ENCODE data around the gene PIKFYVE. TPM values are rescaled to one million over a fixed set of nuclear protein-coding genes. Genes with fewer than 3 reads are reported as not detected.
A peak's percentile ranks its signal among the peaks of the same experiment; 100 is the strongest.
"Not testable (repeated sequence)": the region's sequence is repeated elsewhere in the genome, so short reads cannot be mapped to it uniquely, and the experiment has no call there.

Gene PIKFYVE
- total RNA-seq (10 to 100 TPM; 31.9 to 42.6 TPM), polyA plus RNA-seq (1 to 10 TPM; 5.5 to 6.8 TPM)
- long read RNA-seq, donor 1, partial matches to known transcripts, result 7 of 15 reads
- long read RNA-seq, donor 1, other reads (novel, unspliced or antisense), result 8 of 15 reads
- long read RNA-seq, donor 2, partial matches to known transcripts, result 12 of 19 reads
- long read RNA-seq, donor 2, other reads (novel, unspliced or antisense), result 7 of 19 reads

DNA sequence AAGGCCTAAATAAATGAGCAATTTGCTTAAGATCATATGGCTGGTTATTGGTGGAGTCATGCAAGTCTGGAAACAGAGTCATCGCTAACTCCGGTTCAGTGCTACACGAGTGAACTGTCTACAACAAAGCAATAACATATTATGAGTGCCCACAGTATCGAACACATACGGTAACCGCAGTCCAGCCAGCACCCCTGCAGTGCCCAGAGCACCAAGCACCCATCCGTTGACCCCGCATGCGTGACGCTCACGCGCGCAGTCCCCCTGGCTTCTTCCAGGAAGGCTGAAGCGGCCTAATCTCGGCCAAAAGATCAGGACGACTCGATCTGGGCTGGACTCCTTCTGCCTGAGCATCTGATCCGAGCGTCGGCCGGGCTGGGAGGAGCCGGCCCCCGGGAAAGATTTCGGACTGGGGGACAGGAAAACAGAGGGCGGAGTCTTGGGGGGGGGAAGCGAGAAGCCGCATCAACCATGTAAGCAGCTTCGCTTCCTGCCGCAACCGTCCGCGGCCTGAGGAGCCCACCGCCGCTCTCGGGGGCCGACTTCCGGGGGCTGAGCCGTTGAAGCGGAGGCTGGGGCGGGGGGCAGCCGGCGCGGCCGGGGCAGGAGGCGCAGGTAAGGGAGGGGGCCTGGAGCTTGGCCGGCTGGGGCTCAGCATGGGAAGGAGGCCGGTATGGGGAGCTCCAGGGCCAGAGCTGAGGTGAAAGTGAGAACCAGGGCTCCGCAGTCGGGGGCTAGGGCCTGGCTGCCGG is at the start of gene PIKFYVE:
Gene PIKFYVE, plus strand, starts transcription at position 455 of the 752 bp plus-strand sequence. CDS start 5,265 bp downstream, outside the sequence.
- 0 to 1% methylated on average over 50 of the region's 50 CpGs for WGBS, 2 donors
- Histone ChIP-seq H3K4me3 (ENCODE audit: low read length in 2 of 2) (peak within 1 kb of the TSS; percentile 49 to 96), H3K36me3 (ENCODE audit: control insufficient read depth in 1 of 2, insufficient read depth in 2 of 2, low read length in 1 of 2) (no peaks in the 10 kb centered on the region), H3K27ac (ENCODE audit: low read depth in 1 of 2, low read length in 2 of 2) (peak within 1 kb of the TSS; percentile 68 to 69), H3K27me3 (ENCODE audit: control insufficient read depth in 1 of 2, insufficient read depth in 2 of 2, low read length in 1 of 2) (no peaks in the 10 kb centered on the region), H3K4me1 (ENCODE audit: control insufficient read depth in 1 of 2, insufficient read depth in 2 of 2, low read length in 2 of 2) (no peaks in the 10 kb centered on the region), H3K9me3 (ENCODE audit: control insufficient read depth, low read length) (no peaks in the 10 kb centered on the region)
- DNase-seq (peak; percentile 97 to 98), ATAC-seq (ENCODE audit: low FRiP score) (peak; percentile 99)
- intact Hi-C loops (cut with DNase I), result loop anchor here in 1 of 2 donors (1.0 to 5.0 kb wide), 2 partner anchors 12 to 56 kb away; no protein-coding TSS in a partner anchor

DNA sequence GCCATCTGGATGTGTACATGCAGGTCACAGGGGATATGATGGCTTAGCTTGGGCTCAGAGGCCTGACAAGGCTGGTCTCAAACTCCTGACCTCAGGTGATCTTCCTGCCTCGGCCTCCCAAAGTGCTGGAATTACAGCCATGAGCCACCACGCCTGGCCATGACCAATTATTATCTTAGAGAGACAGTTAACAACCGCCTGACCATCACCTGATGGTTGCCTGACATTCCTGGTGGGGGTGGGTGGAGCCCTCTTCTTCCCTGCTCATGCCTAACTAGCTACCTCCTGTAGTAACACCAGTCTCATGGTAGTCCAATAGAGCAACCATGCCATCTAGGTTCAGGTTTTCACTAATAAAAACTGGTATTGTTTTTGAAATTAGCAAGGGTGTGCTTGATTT is 44.2 kb upstream of the PIKFYVE start:
- H3K27ac ChIP-seq (ENCODE audit: low read depth in 1 of 2, low read length in 2 of 2); H3K36me3 ChIP-seq (ENCODE audit: control insufficient read depth in 1 of 2, insufficient read depth in 2 of 2, low read length in 1 of 2); ATAC-seq (ENCODE audit: low FRiP score); H3K4me1 ChIP-seq (ENCODE audit: control insufficient read depth in 1 of 2, insufficient read depth in 2 of 2, low read length in 2 of 2); DNase-seq; H3K4me3 ChIP-seq (ENCODE audit: low read length in 2 of 2); H3K9me3 ChIP-seq (ENCODE audit: control insufficient read depth, low read length); intact Hi-C loops (cut with DNase I); H3K27me3 ChIP-seq (ENCODE audit: control insufficient read depth in 1 of 2, insufficient read depth in 2 of 2, low read length in 1 of 2): not testable (repeated sequence)
- 82 to 89% methylated on average over 3 of the region's 3 CpGs for WGBS, 2 donors

- H3K27me3 ChIP-seq (ENCODE audit: control insufficient read depth in 1 of 2, insufficient read depth in 2 of 2, low read length in 1 of 2), result no peaks in the 10 kb centered on the region
- H3K4me3 ChIP-seq (ENCODE audit: low read length in 2 of 2), result no peak overlapping the region
- no peaks in the 10 kb centered on the region for H3K9me3 ChIP-seq (ENCODE audit: control insufficient read depth, low read length)
- intact Hi-C loops (cut with DNase I), result no loop called here
- 90 to 93% methylated on average over 3 of the region's 3 CpGs for whole genome bisulfite sequencing, 2 donors
- ATAC-seq (ENCODE audit: low FRiP score), result no peak
- no peak for DNase-seq
- no peaks in the 10 kb centered on the region for H3K4me1 ChIP-seq (ENCODE audit: control insufficient read depth in 1 of 2, insufficient read depth in 2 of 2, low read length in 2 of 2)
- H3K27ac ChIP-seq (ENCODE audit: low read depth in 1 of 2, low read length in 2 of 2), result no peak overlapping the region
- no peaks in the 10 kb centered on the region for H3K36me3 ChIP-seq (ENCODE audit: control insufficient read depth in 1 of 2, insufficient read depth in 2 of 2, low read length in 1 of 2)
Measured at GRCh38 chr2:208222351-208222750, 43.7 kb upstream of the PIKFYVE start.

DNA sequence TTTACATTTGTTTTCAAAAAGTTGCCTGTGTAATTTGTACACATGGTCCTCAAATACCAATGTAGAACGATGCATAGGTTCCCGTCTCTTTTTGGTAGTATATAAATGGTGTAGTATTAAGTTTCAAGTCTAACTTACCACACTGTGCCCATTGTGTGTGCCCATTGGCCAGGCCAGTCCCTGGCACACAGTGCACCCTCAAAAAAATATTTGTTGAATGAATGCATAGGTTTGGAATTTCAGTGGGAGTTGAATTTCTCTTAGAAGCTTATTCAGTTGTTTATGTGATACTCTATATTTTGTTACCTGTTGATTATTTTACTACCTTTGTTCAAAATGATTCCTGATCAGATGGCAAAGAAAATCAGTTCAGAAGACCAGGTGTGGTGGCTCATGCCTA is 41.3 kb upstream of the PIKFYVE start:
- no peaks in the 10 kb centered on the region for H3K9me3 ChIP-seq (ENCODE audit: control insufficient read depth, low read length)
- intact Hi-C loops (cut with DNase I), result no loop called here
- ATAC-seq (ENCODE audit: low FRiP score), result no peak
- H3K27ac ChIP-seq (ENCODE audit: low read depth in 1 of 2, low read length in 2 of 2), result no peak overlapping the region
- H3K4me3 ChIP-seq (ENCODE audit: low read length in 2 of 2), result no peak overlapping the region
- no peaks in the 10 kb centered on the region for H3K4me1 ChIP-seq (ENCODE audit: control insufficient read depth in 1 of 2, insufficient read depth in 2 of 2, low read length in 2 of 2)
- H3K27me3 ChIP-seq (ENCODE audit: control insufficient read depth in 1 of 2, insufficient read depth in 2 of 2, low read length in 1 of 2), result no peaks in the 10 kb centered on the region
- H3K36me3 ChIP-seq (ENCODE audit: control insufficient read depth in 1 of 2, insufficient read depth in 2 of 2, low read length in 1 of 2), result no peaks in the 10 kb centered on the region
- DNase-seq, result no peak
- WGBS, 2 donors, result 90 to 91% methylated on average over 2 of the region's 2 CpGs

- intact Hi-C loops (cut with DNase I), result no loop called here
- Histone ChIP-seq H3K9me3 (ENCODE audit: control insufficient read depth, low read length) (no peaks in the 10 kb centered on the region), H3K27ac (ENCODE audit: low read depth in 1 of 2, low read length in 2 of 2) (no peak overlapping the region), H3K4me3 (ENCODE audit: low read length in 2 of 2) (no peak overlapping the region), H3K36me3 (ENCODE audit: control insufficient read depth in 1 of 2, insufficient read depth in 2 of 2, low read length in 1 of 2) (no peaks in the 10 kb centered on the region), H3K4me1 (ENCODE audit: control insufficient read depth in 1 of 2, insufficient read depth in 2 of 2, low read length in 2 of 2) (no peaks in the 10 kb centered on the region), H3K27me3 (ENCODE audit: control insufficient read depth in 1 of 2, insufficient read depth in 2 of 2, low read length in 1 of 2) (no peaks in the 10 kb centered on the region)
- 95 to 96% methylated on average over 33 of the region's 33 CpGs for WGBS, 2 donors
- ATAC-seq (ENCODE audit: low FRiP score) (no peak), DNase-seq (no peak)
Measured at GRCh38 chr2:208227581-208228232, 38.3 kb upstream of the PIKFYVE start.

GRCh38 chr2:208228476-208228875 is 37.6 kb upstream of the PIKFYVE start:
- no peak for ATAC-seq (ENCODE audit: low FRiP score)
- WGBS, 2 donors, result 80 to 90% methylated on average over 1 of the region's 1 CpG

GRCh38 chr2:208234786-208235185 is 31.3 kb upstream of the PIKFYVE start:
- intact Hi-C loops (cut with DNase I), result no loop called here
- no peaks in the 10 kb centered on the region for H3K9me3 ChIP-seq (ENCODE audit: control insufficient read depth, low read length)
- DNase-seq (no peak), ATAC-seq (ENCODE audit: low FRiP score) (no peak)
- H3K27ac ChIP-seq (ENCODE audit: low read depth in 1 of 2, low read length in 2 of 2), result no peak overlapping the region
- WGBS, 2 donors, result 87 to 92% methylated on average over 1 of the region's 1 CpG
- no peak overlapping the region for H3K4me3 ChIP-seq (ENCODE audit: low read length in 2 of 2)
- H3K27me3 ChIP-seq (ENCODE audit: control insufficient read depth in 1 of 2, insufficient read depth in 2 of 2, low read length in 1 of 2), result no peaks in the 10 kb centered on the region
- H3K36me3 ChIP-seq (ENCODE audit: control insufficient read depth in 1 of 2, insufficient read depth in 2 of 2, low read length in 1 of 2), result peaks cover 0 to 2% of the 10 kb centered on the region in 2 donors
- H3K4me1 ChIP-seq (ENCODE audit: control insufficient read depth in 1 of 2, insufficient read depth in 2 of 2, low read length in 2 of 2), result no peaks in the 10 kb centered on the region

More at GRCh38 chr2:208228476-208228875, 37.6 kb upstream of the PIKFYVE start:
- intact Hi-C loops (cut with DNase I), result no loop called here
- H3K9me3 ChIP-seq (ENCODE audit: control insufficient read depth, low read length), result no peaks in the 10 kb centered on the region
- H3K27ac ChIP-seq (ENCODE audit: low read depth in 1 of 2, low read length in 2 of 2), result no peak overlapping the region
- DNase-seq, result no peak
- H3K27me3 ChIP-seq (ENCODE audit: control insufficient read depth in 1 of 2, insufficient read depth in 2 of 2, low read length in 1 of 2), result no peaks in the 10 kb centered on the region
- no peak overlapping the region for H3K4me3 ChIP-seq (ENCODE audit: low read length in 2 of 2)
- H3K36me3 ChIP-seq (ENCODE audit: control insufficient read depth in 1 of 2, insufficient read depth in 2 of 2, low read length in 1 of 2), result no peaks in the 10 kb centered on the region
- no peaks in the 10 kb centered on the region for H3K4me1 ChIP-seq (ENCODE audit: control insufficient read depth in 1 of 2, insufficient read depth in 2 of 2, low read length in 2 of 2)

GRCh38 chr2:208235860-208236259 is 30.2 kb upstream of the PIKFYVE start:
- DNase-seq (no peak), ATAC-seq (ENCODE audit: low FRiP score) (no peak)
- no peaks in the 10 kb centered on the region for H3K9me3 ChIP-seq (ENCODE audit: control insufficient read depth, low read length)
- intact Hi-C loops (cut with DNase I), result no loop called here
- 60 to 95% methylated on average over 2 of the region's 2 CpGs for WGBS, 2 donors
- no peak overlapping the region for H3K27ac ChIP-seq (ENCODE audit: low read depth in 1 of 2, low read length in 2 of 2)
- H3K4me1 ChIP-seq (ENCODE audit: control insufficient read depth in 1 of 2, insufficient read depth in 2 of 2, low read length in 2 of 2), result no peaks in the 10 kb centered on the region
- peaks cover 0 to 2% of the 10 kb centered on the region in 2 donors for H3K36me3 ChIP-seq (ENCODE audit: control insufficient read depth in 1 of 2, insufficient read depth in 2 of 2, low read length in 1 of 2)
- H3K4me3 ChIP-seq (ENCODE audit: low read length in 2 of 2), result no peak overlapping the region
- no peaks in the 10 kb centered on the region for H3K27me3 ChIP-seq (ENCODE audit: control insufficient read depth in 1 of 2, insufficient read depth in 2 of 2, low read length in 1 of 2)
